Raji (cell line): ENCODE results near the gene TUBGCP6.

Source experiments
- POLR2A ChIP-seq: IDR thresholded peaks from 2 replicates; pipeline ENCODE4 v1.6.1; 2011; ENCODE audit warnings: low read depth, low read length, control low read depth; ENCODE audit not compliant: insufficient read depth

TUBGCP6 gene

GRCh38 chr22:50229370-50229769 lies 15.5 kb downstream of the TUBGCP6 start:
- no peak for TF ChIP-seq POLR2A

DNA sequence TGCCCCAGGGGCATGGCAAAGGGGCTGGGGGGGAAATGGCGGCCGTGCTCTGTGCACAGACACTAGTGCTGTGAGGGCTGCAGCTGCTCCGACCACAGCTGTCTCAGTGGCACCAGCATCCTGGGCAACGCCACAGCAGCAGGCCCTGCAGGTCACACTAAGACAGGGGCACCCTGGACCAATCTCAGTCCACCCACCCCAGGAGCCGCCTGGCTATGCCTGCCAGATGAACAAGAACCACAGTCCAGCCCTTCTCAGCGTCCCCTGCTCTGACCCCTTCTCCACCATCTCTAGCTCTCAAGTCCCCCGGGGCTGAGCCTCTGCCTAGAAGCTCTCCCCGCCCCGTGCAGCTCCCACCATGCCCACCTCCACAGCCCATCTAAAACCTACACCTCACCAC lies 16.5 kb downstream of the TUBGCP6 start:
- TF ChIP-seq POLR2A = no peak

DNA sequence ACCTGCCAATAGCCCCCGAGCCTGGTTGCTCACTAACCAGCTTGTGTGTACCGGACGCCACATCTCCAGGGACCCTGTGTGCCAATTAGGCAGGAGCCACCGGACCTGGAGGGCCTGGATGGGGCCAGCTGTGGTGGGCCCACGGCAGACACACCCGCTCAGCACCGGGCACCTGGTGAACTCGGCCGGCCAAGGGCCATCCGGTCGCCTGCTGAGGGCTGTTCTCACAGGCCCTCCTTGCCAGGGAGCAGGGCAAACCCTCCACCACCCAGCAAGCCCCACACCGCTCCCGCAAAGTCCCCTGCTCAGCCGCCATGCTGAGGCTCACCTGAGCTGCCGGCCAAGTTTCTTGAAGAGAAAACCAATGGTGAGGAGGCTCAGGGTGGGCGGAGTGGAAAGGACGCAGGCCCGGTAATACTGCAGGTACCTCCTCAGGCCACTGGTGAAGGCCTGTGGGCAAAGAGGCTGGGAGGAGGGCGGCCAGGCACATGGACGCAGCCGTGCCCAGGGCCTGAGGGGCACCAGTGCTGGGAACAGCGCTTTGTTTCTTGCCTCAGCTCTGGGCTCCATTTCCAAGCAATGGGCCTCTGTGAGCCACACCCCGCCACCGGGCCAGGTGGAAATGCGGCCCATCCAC lies 17.1 kb downstream of the TUBGCP6 start:
- TF ChIP-seq POLR2A = no peak

GRCh38 chr22:50226875-50227165 lies 18.0 kb downstream of the TUBGCP6 start:
- no peak for TF ChIP-seq POLR2A

- TF ChIP-seq POLR2A = no peak
These were observed 18.6 kb downstream of the TUBGCP6 start for GRCh38 chr22:50226063-50226874.

- TF ChIP-seq POLR2A = no peak
These were observed 19.4 kb downstream of the TUBGCP6 start for GRCh38 chr22:50225200-50225969.

GRCh38 chr22:50224071-50224470 lies 20.8 kb downstream of the TUBGCP6 start:
- TF ChIP-seq POLR2A = no peak

GRCh38 chr22:50222508-50222907 lies 22.3 kb downstream of the TUBGCP6 start:
- no peak for TF ChIP-seq POLR2A

GRCh38 chr22:50221410-50222300 lies 23.2 kb downstream of the TUBGCP6 start:
- TF ChIP-seq POLR2A = no peak

- TF ChIP-seq POLR2A = no peak
These were observed 24.0 kb downstream of the TUBGCP6 start for GRCh38 chr22:50220603-50221409.

GRCh38 chr22:50219800-50220602 lies 24.8 kb downstream of the TUBGCP6 start:
- no peak for TF ChIP-seq POLR2A

GRCh38 chr22:50218996-50219727 lies 25.7 kb downstream of the TUBGCP6 start:
- no peak for TF ChIP-seq POLR2A

DNA sequence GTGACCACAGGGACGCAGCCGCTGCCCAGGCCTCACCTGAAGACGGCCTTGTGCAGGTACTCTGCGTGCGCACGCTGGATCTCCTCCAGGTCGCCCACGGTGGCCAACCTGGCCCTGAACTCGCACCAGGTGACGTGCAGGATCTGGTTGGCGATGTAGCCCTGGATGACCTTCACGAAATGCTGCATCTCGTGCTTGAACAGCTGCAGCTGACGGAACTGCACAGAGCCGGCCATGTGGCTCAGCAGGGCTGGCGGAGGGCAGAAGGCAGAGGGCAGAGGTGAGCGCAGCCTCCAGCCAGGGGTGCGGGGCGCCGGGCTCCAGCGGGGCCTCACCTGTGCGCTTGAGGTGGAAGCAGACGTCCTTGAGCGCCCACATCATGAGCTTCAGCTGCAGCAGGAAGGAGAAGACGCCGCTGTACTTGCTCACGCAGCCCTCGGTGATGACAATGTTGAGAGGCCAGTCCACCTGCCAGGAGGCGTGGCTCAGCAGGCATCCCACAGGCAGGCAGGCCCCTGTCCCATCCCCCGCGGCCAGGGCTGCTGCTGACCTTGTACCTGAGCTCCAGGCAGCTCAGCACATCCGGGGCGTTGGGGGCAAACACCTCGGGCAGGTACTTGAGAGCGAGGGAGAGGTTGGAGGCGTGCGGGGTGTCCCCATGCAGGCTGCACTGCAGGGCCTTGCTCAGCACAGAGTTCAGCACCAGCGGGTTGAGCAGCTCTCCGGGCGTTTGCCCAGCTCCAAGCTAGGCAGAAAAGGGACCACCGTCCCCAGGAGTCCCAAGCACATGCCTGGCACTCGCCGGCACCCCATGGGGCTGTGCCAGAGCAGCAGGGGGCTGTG lies 26.4 kb downstream of the TUBGCP6 start:
- no peak for TF ChIP-seq POLR2A
